22Rv1 (cell line): Measurements from ENCODE around the gene FHIT.

ENCODE experiments used
- CTCF ChIP-seq: fragments of 450-650 bp; IDR thresholded peaks from 2 replicates; pipeline ENCODE4 v1.5.1; 2017; ENCODE audit warnings: mild to moderate bottlenecking
- ZFX ChIP-seq: fragments of 450-650 bp; IDR thresholded peaks from 2 replicates; pipeline ENCODE4 v1.6.1; 2017; ENCODE audit warnings: antibody characterized with exemption, borderline replicate concordance

- TF ChIP-seq CTCF (no peak), ZFX (no peak)
Measured at GRCh38 chr3:61061092-61061723, 190.0 kb downstream of the FHIT start.
